GM18873 (cell line): ENCODE measurements around the gene GLOD5.
A peak's percentile ranks its signal among the peaks of the same experiment; 100 is the strongest.

Source experiments
- ATAC-seq: cut with Tn5 transposase; IDR thresholded peaks from one replicate; pipeline ENCODE4 v1.9.1; 2021; ENCODE audit warnings: mild to moderate bottlenecking, moderate library complexity, moderate number of reproducible peaks; ENCODE audit not compliant: unreplicated experiment, low FRiP score

Gene GLOD5

GRCh38 chrX:48761674-48762471 is at the start of gene GLOD5:
TSS of gene GLOD5 (plus strand) at chrX:48761747. CDS start at chrX:48761791, 44 bp downstream.
- no peak for ATAC-seq

GRCh38 chrX:48711929-48712505 is 49.5 kb upstream of the GLOD5 start:
- no peak for ATAC-seq

GRCh38 chrX:48713847-48714246 is 47.7 kb upstream of the GLOD5 start:
- ATAC-seq: no peak

- no peak for ATAC-seq
Measured at GRCh38 chrX:48714573-48714972, 47.0 kb upstream of the GLOD5 start.

GRCh38 chrX:48715072-48715471 is 46.5 kb upstream of the GLOD5 start:
- no peak for ATAC-seq

GRCh38 chrX:48715876-48716502 is 45.6 kb upstream of the GLOD5 start:
- ATAC-seq: no peak

GRCh38 chrX:48719958-48720357 is 41.6 kb upstream of the GLOD5 start:
- ATAC-seq: no peak

- ATAC-seq: no peak
Measured at GRCh38 chrX:48720577-48721250, 40.8 kb upstream of the GLOD5 start.

GRCh38 chrX:48721916-48722315 is 39.6 kb upstream of the GLOD5 start:
- no peak for ATAC-seq

- ATAC-seq: no peak
Measured at GRCh38 chrX:48726596-48726995, 35.0 kb upstream of the GLOD5 start.

- no peak for ATAC-seq
Measured at GRCh38 chrX:48728653-48729052, 32.9 kb upstream of the GLOD5 start.

- no peak for ATAC-seq
Measured at GRCh38 chrX:48736303-48736702, 25.2 kb upstream of the GLOD5 start.

- ATAC-seq: no peak
Measured at GRCh38 chrX:48736878-48737212, 24.7 kb upstream of the GLOD5 start.

- ATAC-seq: peak; percentile 97
Measured at GRCh38 chrX:48737213-48737938, 24.2 kb upstream of the GLOD5 start.

GRCh38 chrX:48737940-48738339 is 23.6 kb upstream of the GLOD5 start:
- no peak for ATAC-seq

- no peak for ATAC-seq
Measured at GRCh38 chrX:48741834-48742233, 19.7 kb upstream of the GLOD5 start.

- ATAC-seq: no peak
Measured at GRCh38 chrX:48745222-48745621, 16.3 kb upstream of the GLOD5 start.

GRCh38 chrX:48747415-48748016 is 14.0 kb upstream of the GLOD5 start:
- ATAC-seq: no peak

- ATAC-seq: no peak
Measured at GRCh38 chrX:48749182-48749581, 12.4 kb upstream of the GLOD5 start.

GRCh38 chrX:48751343-48751742 is 10.2 kb upstream of the GLOD5 start:
- ATAC-seq: no peak
